GM23338 (cell line): ENCODE results near the gene BCL2A1. TPM values are rescaled to one million over a fixed set of nuclear protein-coding genes. Genes with fewer than 3 reads are reported as not detected.

ENCODE experiments used
- ATAC-seq: fragments of 200-7000 bp; cut with Tn5 transposase; 3 replicates; pipeline ENCODE4 v1.9.1; 2020
- DNase-seq: peaks from one replicate; pipeline ENCODE4 v3.0.0-alpha.2; 2015; ENCODE audit warnings: low spot score
- H2AFZ ChIP-seq: fragments of 200-600 bp; sonication (generic); 2 replicates; pipeline ENCODE4 v1.8.0; 2016; ENCODE audit warnings: antibody characterized with exemption, mild to moderate bottlenecking, moderate library complexity
- H3F3A ChIP-seq: fragments of 200-600 bp; sonication (generic); replicated peaks from 2 replicates; pipeline ENCODE4 v1.8.0; 2017; ENCODE audit warnings: antibody characterized with exemption, mixed run types, low read depth
- H3K27ac ChIP-seq: fragments of 200-600 bp; sonication (generic); 2 replicates; pipeline ENCODE4 v1.6.1; 2016; ENCODE audit warnings: low read depth
- H3K27me3 ChIP-seq: fragments of 200-600 bp; sonication (generic); 2 replicates; pipeline ENCODE4 v1.8.0; 2016; ENCODE audit warnings: mild to moderate bottlenecking, mixed run types, moderate library complexity; ENCODE audit not compliant: insufficient read depth
- H3K36me3 ChIP-seq: fragments of 200-600 bp; sonication (generic); 2 replicates; pipeline ENCODE4 v1.8.0; 2016; ENCODE audit warnings: mild to moderate bottlenecking; ENCODE audit not compliant: insufficient read depth
- H3K4me1 ChIP-seq: fragments of 200-600 bp; sonication (generic); 2 replicates; pipeline ENCODE4 v1.8.0; 2016; ENCODE audit warnings: mild to moderate bottlenecking, moderate library complexity; ENCODE audit not compliant: insufficient read depth
- H3K4me2 ChIP-seq: fragments of 200-600 bp; sonication (generic); 2 replicates; pipeline ENCODE4 v1.7.1; 2017; ENCODE audit warnings: mixed run types
- H3K4me3 ChIP-seq: fragments of 200-600 bp; sonication (generic); 2 replicates; pipeline ENCODE4 v1.6.1; 2016; ENCODE audit warnings: mixed run types
- H3K79me2 ChIP-seq: fragments of 200-600 bp; sonication (generic); replicated peaks from 2 replicates; pipeline ENCODE4 v1.8.0; 2017; ENCODE audit warnings: mild to moderate bottlenecking; ENCODE audit not compliant: insufficient read depth
- H3K9me2 ChIP-seq: fragments of 200-600 bp; sonication (generic); 2 replicates; pipeline ENCODE4 v1.8.0; 2017; ENCODE audit not compliant: insufficient read depth
- H4K20me1 ChIP-seq: fragments of 200-600 bp; sonication (generic); replicated peaks from 2 replicates; pipeline ENCODE4 v1.8.0; 2017; ENCODE audit warnings: mild to moderate bottlenecking; ENCODE audit not compliant: insufficient read depth
- H3K27ac Mint-ChIP-seq: 2 replicates; pipeline ENCODE4 v1.8.0; 2020; ENCODE audit warnings: inconsistent platforms, mild to moderate bottlenecking, moderate library complexity, mixed read lengths
- H3K27me3 Mint-ChIP-seq: 3 replicates; pipeline ENCODE4 v1.8.0; 2022; ENCODE audit warnings: low read depth, mild to moderate bottlenecking, moderate library complexity, mixed read lengths, inconsistent platforms; ENCODE audit not compliant: insufficient read depth, poor library complexity
- H3K36me3 Mint-ChIP-seq: 3 replicates; pipeline ENCODE4 v1.8.0; 2021; ENCODE audit warnings: low read depth, mild to moderate bottlenecking, inconsistent platforms, moderate library complexity, mixed read lengths
- H3K4me1 Mint-ChIP-seq: 3 replicates; pipeline ENCODE4 v1.8.0; 2020; ENCODE audit warnings: mild to moderate bottlenecking, inconsistent platforms, mixed read lengths
- H3K4me3 Mint-ChIP-seq: 3 replicates; pipeline ENCODE4 v1.8.0; 2021; ENCODE audit warnings: moderate library complexity, mild to moderate bottlenecking, inconsistent platforms, mixed read lengths
- H3K9me3 Mint-ChIP-seq: 3 replicates; pipeline ENCODE4 v1.8.0; 2020; ENCODE audit warnings: moderate library complexity, mild to moderate bottlenecking, inconsistent platforms, mixed read lengths
- CREB1 ChIP-seq: fragments of 250-450 bp; sonication (Bioruptor Pico); IDR thresholded peaks from 2 replicates; pipeline ENCODE4 v1.5.0; 2020; ENCODE audit warnings: low read depth, mild to moderate bottlenecking, moderate library complexity
- CTCF ChIP-seq, 2 experiments: fragments of 200-600 bp in 1 of 2; sonication (generic) in 1 of 2; conservative IDR thresholded peaks; 2 replicates each; pipeline versions ENCODE4 v1.5.1 to v1.6.1; 2016 to 2017; ENCODE audit warnings: antibody characterized with exemption in 2 of 2, low read depth in 2 of 2, mild to moderate bottlenecking in 2 of 2, moderate library complexity in 1 of 2
- EZH2 ChIP-seq: fragments of 200-600 bp; sonication (generic); IDR thresholded peaks from one replicate; pipeline ENCODE4 v1.8.0; 2017; ENCODE audit warnings: antibody characterized with exemption, mild to moderate bottlenecking, low read depth; ENCODE audit not compliant: unreplicated experiment
- EZH2phosphoT487 ChIP-seq: fragments of 200-600 bp; sonication (generic); IDR thresholded peaks from one replicate; pipeline ENCODE4 v1.8.1; 2018; ENCODE audit warnings: antibody characterized with exemption; ENCODE audit not compliant: unreplicated experiment
- JUNB ChIP-seq: IDR thresholded peaks from one replicate; pipeline ENCODE4 v1.6.1; 2016; ENCODE audit warnings: antibody characterized with exemption; ENCODE audit not compliant: unreplicated experiment
- NANOG ChIP-seq: IDR thresholded peaks from 2 replicates; pipeline ENCODE4 v1.6.1; 2016; ENCODE audit warnings: antibody characterized with exemption, borderline replicate concordance
- POLR2AphosphoS5 ChIP-seq: IDR thresholded peaks from 2 replicates; pipeline ENCODE4 v1.6.1; 2016; ENCODE audit warnings: antibody characterized with exemption, low read depth
- REST ChIP-seq: IDR thresholded peaks from one replicate; pipeline ENCODE4 v1.6.1; 2018; ENCODE audit warnings: antibody characterized with exemption; ENCODE audit not compliant: unreplicated experiment
- STAT1 ChIP-seq: IDR thresholded peaks from one replicate; pipeline ENCODE4 v1.6.1; 2016; ENCODE audit warnings: antibody characterized with exemption; ENCODE audit not compliant: unreplicated experiment
- ZNF114 ChIP-seq: fragments of 250-450 bp; sonication (Bioruptor Pico); IDR thresholded peaks from 2 replicates; pipeline ENCODE4 v1.5.0; 2020; ENCODE audit warnings: mild to moderate bottlenecking, moderate library complexity
- ZNF331 ChIP-seq: fragments of 250-450 bp; sonication (Bioruptor Pico); IDR thresholded peaks from 2 replicates; pipeline ENCODE4 v1.5.0; 2020; ENCODE audit warnings: low read depth, mild to moderate bottlenecking, moderate library complexity
- polyA plus RNA-seq: library from polyadenylated mRNA; unstranded; fragments of >200 nt; fragmentation: Nextera tagmentation; extraction: Ambion mirVana; gene quantifications from 2 replicates; pipeline ENCODE4 v1.2.1, GENCODE V29; 2016
- total RNA-seq: library from RNA; depleted of rRNA; stranded (reverse); fragments of >200 nt; shearing (Covaris generic); gene quantifications from 2 replicates; pipeline ENCODE4 v1.2.3, GENCODE V29; 2014
- TF ChIP-seq, protein P1 (sequence below): IDR thresholded peaks from 2 replicates; pipeline ENCODE4 v1.6.1; 2016; ENCODE audit warnings: antibody characterized with exemption
- TF ChIP-seq, protein P2 (sequence below): fragments of 250-450 bp; sonication (Bioruptor Pico); IDR thresholded peaks from 2 replicates; pipeline ENCODE4 v1.5.0; 2020; ENCODE audit warnings: mild to moderate bottlenecking, moderate library complexity

BCL2A1 gene
- total and polyA plus RNA-seq, 2 experiments from 2014 or later: not detected

DNA sequence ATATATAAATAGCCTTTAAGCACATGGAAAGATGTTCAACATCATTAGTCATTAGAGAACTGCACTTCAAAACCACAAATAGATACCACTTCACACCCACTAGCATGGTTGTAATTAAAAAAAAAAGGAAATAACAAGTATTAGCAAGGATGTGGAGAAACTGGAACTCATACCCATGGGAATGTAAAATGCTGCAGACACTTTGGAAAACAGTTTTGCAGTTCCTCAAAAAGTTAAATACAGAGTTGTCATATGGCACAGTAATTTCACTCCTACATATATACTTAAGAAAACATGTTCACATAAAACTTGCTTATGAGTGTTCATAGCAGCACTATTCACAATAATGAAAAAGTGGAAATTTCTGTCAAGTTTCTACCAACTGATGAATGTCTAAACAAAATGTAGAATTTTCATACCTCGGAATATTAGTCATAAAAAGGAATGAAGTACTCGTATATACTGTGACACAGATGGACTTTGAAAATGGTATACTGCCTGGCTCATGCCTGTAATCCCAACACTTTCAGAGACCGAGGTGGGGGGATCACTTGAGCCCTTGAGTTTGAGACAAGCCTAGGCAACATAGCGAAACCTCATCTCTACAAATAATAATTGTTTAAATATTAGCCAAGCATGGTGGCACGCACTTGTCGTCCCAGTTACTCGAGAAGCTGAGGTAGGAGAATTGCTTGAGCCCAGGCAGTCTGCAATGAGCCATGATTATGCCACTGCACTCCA lies 28.1 kb downstream of the BCL2A1 start:
- ATAC-seq (no peak), DNase-seq (no peak)
- H3F3A ChIP-seq: no peaks in the 10 kb centered on the region
- H3K9me2 ChIP-seq: no peaks in the 10 kb centered on the region
- no peak overlapping the region for H3K4me2 ChIP-seq
- H3K27me3 ChIP-seq: no peaks in the 10 kb centered on the region
- H2AFZ ChIP-seq: no peak overlapping the region
- H4K20me1 ChIP-seq: no peaks in the 10 kb centered on the region
- no peak overlapping the region for H3K27ac Mint-ChIP-seq
- no peaks in the 10 kb centered on the region for H3K36me3 ChIP-seq
- H3K36me3 Mint-ChIP-seq: no peaks in the 10 kb centered on the region
- no peaks in the 10 kb centered on the region; the same call in 2 of the 3 replicates for H3K9me3 Mint-ChIP-seq
- H3K27ac ChIP-seq: no peak overlapping the region
- H3K4me3 Mint-ChIP-seq: no peak overlapping the region
- TF ChIP-seq JUNB: no peak
- no peak for TF ChIP-seq NANOG
- no peak for TF ChIP-seq CTCF (conservative IDR thresholded peaks at IDR 0.05; ENCODE audit: low read depth in 2 of 2)
- no peak for TF ChIP-seq POLR2AphosphoS5
- TF ChIP-seq EZH2: no peak
- TF ChIP-seq, protein P1, sequence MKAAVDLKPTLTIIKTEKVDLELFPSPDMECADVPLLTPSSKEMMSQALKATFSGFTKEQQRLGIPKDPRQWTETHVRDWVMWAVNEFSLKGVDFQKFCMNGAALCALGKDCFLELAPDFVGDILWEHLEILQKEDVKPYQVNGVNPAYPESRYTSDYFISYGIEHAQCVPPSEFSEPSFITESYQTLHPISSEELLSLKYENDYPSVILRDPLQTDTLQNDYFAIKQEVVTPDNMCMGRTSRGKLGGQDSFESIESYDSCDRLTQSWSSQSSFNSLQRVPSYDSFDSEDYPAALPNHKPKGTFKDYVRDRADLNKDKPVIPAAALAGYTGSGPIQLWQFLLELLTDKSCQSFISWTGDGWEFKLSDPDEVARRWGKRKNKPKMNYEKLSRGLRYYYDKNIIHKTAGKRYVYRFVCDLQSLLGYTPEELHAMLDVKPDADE: no peak
- no peak for TF ChIP-seq CREB1 (CRISPR knock-in tag)
- TF ChIP-seq, protein P2, sequence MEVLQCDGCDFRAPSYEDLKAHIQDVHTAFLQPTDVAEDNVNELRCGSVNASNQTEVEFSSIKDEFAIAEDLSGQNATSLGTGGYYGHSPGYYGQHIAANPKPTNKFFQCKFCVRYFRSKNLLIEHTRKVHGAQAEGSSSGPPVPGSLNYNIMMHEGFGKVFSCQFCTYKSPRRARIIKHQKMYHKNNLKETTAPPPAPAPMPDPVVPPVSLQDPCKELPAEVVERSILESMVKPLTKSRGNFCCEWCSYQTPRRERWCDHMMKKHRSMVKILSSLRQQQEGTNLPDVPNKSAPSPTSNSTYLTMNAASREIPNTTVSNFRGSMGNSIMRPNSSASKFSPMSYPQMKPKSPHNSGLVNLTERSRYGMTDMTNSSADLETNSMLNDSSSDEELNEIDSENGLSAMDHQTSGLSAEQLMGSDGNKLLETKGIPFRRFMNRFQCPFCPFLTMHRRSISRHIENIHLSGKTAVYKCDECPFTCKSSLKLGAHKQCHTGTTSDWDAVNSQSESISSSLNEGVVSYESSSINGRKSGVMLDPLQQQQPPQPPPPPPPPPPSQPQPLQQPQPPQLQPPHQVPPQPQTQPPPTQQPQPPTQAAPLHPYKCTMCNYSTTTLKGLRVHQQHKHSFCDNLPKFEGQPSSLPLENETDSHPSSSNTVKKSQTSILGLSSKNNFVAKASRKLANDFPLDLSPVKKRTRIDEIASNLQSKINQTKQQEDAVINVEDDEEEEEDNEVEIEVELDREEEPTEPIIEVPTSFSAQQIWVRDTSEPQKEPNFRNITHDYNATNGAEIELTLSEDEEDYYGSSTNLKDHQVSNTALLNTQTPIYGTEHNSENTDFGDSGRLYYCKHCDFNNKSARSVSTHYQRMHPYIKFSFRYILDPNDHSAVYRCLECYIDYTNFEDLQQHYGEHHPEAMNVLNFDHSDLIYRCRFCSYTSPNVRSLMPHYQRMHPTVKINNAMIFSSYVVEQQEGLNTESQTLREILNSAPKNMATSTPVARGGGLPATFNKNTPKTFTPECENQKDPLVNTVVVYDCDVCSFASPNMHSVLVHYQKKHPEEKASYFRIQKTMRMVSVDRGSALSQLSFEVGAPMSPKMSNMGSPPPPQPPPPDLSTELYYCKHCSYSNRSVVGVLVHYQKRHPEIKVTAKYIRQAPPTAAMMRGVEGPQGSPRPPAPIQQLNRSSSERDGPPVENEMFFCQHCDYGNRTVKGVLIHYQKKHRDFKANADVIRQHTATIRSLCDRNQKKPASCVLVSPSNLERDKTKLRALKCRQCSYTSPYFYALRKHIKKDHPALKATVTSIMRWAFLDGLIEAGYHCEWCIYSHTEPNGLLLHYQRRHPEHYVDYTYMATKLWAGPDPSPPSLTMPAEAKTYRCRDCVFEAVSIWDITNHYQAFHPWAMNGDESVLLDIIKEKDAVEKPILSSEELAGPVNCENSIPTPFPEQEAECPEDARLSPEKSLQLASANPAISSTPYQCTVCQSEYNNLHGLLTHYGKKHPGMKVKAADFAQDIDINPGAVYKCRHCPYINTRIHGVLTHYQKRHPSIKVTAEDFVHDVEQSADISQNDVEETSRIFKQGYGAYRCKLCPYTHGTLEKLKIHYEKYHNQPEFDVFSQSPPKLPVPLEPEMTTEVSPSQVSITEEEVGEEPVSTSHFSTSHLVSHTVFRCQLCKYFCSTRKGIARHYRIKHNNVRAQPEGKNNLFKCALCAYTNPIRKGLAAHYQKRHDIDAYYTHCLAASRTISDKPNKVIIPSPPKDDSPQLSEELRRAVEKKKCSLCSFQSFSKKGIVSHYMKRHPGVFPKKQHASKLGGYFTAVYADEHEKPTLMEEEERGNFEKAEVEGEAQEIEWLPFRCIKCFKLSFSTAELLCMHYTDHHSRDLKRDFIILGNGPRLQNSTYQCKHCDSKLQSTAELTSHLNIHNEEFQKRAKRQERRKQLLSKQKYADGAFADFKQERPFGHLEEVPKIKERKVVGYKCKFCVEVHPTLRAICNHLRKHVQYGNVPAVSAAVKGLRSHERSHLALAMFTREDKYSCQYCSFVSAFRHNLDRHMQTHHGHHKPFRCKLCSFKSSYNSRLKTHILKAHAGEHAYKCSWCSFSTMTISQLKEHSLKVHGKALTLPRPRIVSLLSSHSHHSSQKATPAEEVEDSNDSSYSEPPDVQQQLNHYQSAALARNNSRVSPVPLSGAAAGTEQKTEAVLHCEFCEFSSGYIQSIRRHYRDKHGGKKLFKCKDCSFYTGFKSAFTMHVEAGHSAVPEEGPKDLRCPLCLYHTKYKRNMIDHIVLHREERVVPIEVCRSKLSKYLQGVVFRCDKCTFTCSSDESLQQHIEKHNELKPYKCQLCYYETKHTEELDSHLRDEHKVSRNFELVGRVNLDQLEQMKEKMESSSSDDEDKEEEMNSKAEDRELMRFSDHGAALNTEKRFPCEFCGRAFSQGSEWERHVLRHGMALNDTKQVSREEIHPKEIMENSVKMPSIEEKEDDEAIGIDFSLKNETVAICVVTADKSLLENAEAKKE (CRISPR knock-in tag): no peak
- TF ChIP-seq STAT1: no peak
- TF ChIP-seq REST: no peak
- no peak for TF ChIP-seq EZH2phosphoT487
- TF ChIP-seq ZNF331: no peak
- no peak for TF ChIP-seq ZNF114
- no peaks in the 10 kb centered on the region for H3K79me2 ChIP-seq
- peaks cover 2% of the 10 kb centered on the region for H3K27me3 Mint-ChIP-seq
- H3K4me1 Mint-ChIP-seq: no peaks in the 10 kb centered on the region
- H3K4me3 ChIP-seq: no peak overlapping the region
- no peaks in the 10 kb centered on the region for H3K4me1 ChIP-seq
